Measurements from ENCODE around the gene ADAMTSL1. TPM values are rescaled to one million over a fixed set of nuclear protein-coding genes. Genes with fewer than 3 reads are reported as not detected.

ADAMTSL1 gene
- total and polyA plus RNA-seq, 2 of the 8 experiments (the other 6 are each of a cell fraction or from before 2014, with no cell fraction given) = 0.84 to 1.1 TPM

GRCh38 chr9:18457510-18457909 is 16.4 kb upstream of the ADAMTSL1 start (continued):
- TF ChIP-seq E2F6 (IDR thresholded peaks at IDR 0.05) (no peak), SP4 (IDR thresholded peaks at IDR 0.05; ENCODE audit: low read length) (no peak), HDAC6 (IDR thresholded peaks at IDR 0.05; ENCODE audit: low read depth, low read length) (no peak), SIN3A (conservative IDR thresholded peaks at IDR 0.05 in 1 of 2, IDR thresholded peaks at IDR 0.05 in 1 of 2; ENCODE audit: low read depth in 1 of 2, low read length in 2 of 2) (no peak), EP300 (IDR thresholded peaks at IDR 0.05; ENCODE audit: borderline replicate concordance in 1 of 2, low read depth in 2 of 2, low read length in 2 of 2) (no peak), POU5F1 (IDR thresholded peaks at IDR 0.05; ENCODE audit: low read depth, low read length) (no peak), KDM1A (IDR thresholded peaks at IDR 0.05; ENCODE audit: borderline replicate concordance, low read length) (no peak)

Data from H1 (cell line).